Measurements from ENCODE around the gene LIPT2. TPM values are rescaled to one million over a fixed set of nuclear protein-coding genes. Genes with fewer than 3 reads are reported as not detected.
"Not testable (repeated sequence)": the region's sequence is repeated elsewhere in the genome, so short reads cannot be mapped to it uniquely, and the experiment has no call there.

The LIPT2 gene
- total RNA-seq, 4 donors from 2014 or later: 4.0 to 10.9 (median 8.1) TPM

- TF ChIP-seq POLR2A (IDR thresholded peaks at IDR 0.05) (no peak), CTCF (IDR thresholded peaks at IDR 0.05) (no peak)
- intact Hi-C loops (cut with DNase I; ENCODE audit: low total_unique reads): no loop called here
- no peak for DNase-seq (ENCODE audit: low spot score in 2 of 2)
- no peak overlapping the region for H3K4me3 ChIP-seq (ENCODE audit: low read depth, poor library complexity, severe bottlenecking)
- 78 to 85% methylated on average over 3 of the region's 3 CpGs for WGBS, 2 donors
Measured at GRCh38 chr11:74522776-74523175, 29.3 kb upstream of the LIPT2 start.

DNA sequence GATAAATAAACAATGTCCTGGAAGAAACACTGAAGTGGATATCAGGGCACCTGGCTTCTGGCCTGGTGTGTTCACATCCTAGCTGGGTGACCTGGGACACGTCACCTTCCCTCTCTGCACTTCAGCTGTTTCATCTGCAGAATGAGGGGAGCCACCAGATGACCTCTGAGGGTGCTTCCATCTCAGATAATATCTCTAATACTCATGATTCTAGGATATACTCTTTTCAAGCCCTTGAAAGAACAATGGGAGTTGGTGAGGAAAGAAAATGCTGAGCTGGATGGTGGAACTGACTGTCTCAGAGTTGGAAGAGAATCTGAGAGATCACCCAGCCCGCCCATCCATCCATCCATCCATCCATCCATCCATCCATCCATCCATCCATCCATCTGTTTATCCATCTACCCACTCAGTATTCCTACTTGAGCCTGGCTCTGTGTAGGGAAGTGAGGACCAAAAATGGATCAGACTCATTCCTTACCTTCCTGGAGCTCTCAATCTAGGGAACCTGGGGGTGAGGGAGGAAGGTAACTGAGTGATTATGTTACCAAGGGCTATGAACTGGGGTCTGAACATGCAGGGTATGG, 28.2 kb upstream of the LIPT2 start:
- intact Hi-C loops (cut with DNase I; ENCODE audit: low total_unique reads): no loop called here
- WGBS, 2 donors: 84 to 89% methylated on average over 2 of the region's 2 CpGs

DNA sequence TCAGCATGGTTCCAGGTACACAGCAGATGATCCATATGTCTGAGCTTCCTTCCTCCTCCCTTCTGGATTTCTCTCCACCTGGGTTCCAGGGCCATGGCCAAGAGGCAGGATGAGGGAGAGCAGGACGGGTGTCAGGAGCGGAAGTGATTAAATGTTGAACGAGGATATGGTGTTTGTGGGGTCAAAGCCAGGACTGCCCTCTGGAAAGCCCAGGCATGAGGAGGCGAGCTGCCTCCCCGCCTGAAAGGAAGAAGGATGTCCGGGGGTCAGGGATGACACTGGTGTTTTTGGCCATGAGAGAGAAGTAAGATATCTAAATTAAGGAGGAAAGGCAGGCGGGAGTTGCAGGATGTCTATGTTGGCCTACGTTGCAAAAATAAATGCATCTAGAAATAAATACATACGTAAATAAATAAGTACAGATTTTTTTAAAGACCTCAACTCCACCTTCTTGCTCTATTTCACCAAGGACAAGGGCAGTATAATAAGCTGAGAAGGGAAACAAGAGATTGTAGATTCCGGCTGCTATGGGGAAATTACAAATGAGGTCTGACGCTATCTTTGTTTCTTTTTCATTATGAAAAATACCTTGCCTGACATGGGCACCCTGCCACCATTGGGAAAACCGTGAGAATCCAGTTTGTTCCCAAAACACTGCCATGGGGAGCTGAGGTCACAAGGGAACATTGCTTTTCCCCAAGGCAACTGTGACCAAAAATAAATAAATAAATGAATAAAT, 27.6 kb upstream of the LIPT2 start:
- intact Hi-C loops (cut with DNase I; ENCODE audit: low total_unique reads): no loop called here
- WGBS, 2 donors: 81 to 83% methylated on average over 12 of the region's 12 CpGs
- no peak overlapping the region for H3K4me3 ChIP-seq (ENCODE audit: low read depth, poor library complexity, severe bottlenecking)
- DNase-seq (ENCODE audit: low spot score in 2 of 2): no peak
- TF ChIP-seq CTCF (IDR thresholded peaks at IDR 0.05): no peak
- no peak for TF ChIP-seq POLR2A (IDR thresholded peaks at IDR 0.05)

More for the DNA sequence above, 28.2 kb upstream of the LIPT2 start:
- TF ChIP-seq CTCF (IDR thresholded peaks at IDR 0.05) (no peak), POLR2A (IDR thresholded peaks at IDR 0.05) (no peak)
- DNase-seq (ENCODE audit: low spot score in 2 of 2): no peak
- H3K4me3 ChIP-seq (ENCODE audit: low read depth, poor library complexity, severe bottlenecking): no peak overlapping the region

- TF ChIP-seq CTCF (IDR thresholded peaks at IDR 0.05): no peak
- intact Hi-C loops (cut with DNase I; ENCODE audit: low total_unique reads): no loop called here
- WGBS, 2 donors: 43 to 58% methylated on average over 1 of the region's 1 CpG
- DNase-seq (ENCODE audit: low spot score in 2 of 2): no peak
- no peak overlapping the region for H3K4me3 ChIP-seq (ENCODE audit: low read depth, poor library complexity, severe bottlenecking)
Measured at GRCh38 chr11:74520316-74520715, 26.8 kb upstream of the LIPT2 start.

DNA sequence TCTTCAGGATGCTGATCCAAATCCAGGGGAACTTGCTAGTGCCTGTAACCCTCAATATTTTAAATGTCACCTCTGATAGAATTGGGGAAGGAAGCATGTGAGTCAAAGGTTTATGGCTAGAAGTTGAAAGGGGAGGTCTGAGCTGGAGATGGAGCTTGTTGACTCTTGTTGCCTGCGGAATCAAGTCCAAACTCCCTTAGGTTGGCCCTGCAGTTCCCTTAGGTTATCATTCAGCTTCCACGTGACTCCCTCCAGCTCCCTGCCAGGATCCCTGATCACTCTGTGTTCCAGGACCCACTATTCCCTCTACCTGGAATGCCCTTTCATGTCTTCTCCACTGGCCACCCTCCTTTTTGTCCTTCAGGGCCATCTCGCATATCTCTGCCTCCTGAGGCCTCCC, 26.2 kb upstream of the LIPT2 start:
- WGBS, 2 donors: 42 to 50% methylated on average over 3 of the region's 3 CpGs
- DNase-seq (ENCODE audit: low spot score in 2 of 2): no peak
- TF ChIP-seq CTCF (IDR thresholded peaks at IDR 0.05): no peak
- no peak overlapping the region for H3K4me3 ChIP-seq (ENCODE audit: low read depth, poor library complexity, severe bottlenecking)
- intact Hi-C loops (cut with DNase I; ENCODE audit: low total_unique reads): no loop called here

- H3K4me3 ChIP-seq (ENCODE audit: low read depth, poor library complexity, severe bottlenecking); DNase-seq (ENCODE audit: low spot score in 2 of 2); intact Hi-C loops (cut with DNase I; ENCODE audit: low total_unique reads): not testable (repeated sequence)
- WGBS, 2 donors: 69 to 73% methylated on average over 6 of the region's 6 CpGs
Measured at GRCh38 chr11:74517592-74517991, 24.1 kb upstream of the LIPT2 start.

Data from lower leg skin (tissue), 4 donors.